ENCODE data around the gene CACNB2. TPM values are rescaled to one million over a fixed set of nuclear protein-coding genes. Genes with fewer than 3 reads are reported as not detected.

CACNB2 gene
- total and polyA plus RNA-seq, 10 of the 15 experiments (the other 5 are each of a cell fraction or from before 2014, with no cell fraction given) = 0.62 to 8.1 (median 1.2) TPM

DNA sequence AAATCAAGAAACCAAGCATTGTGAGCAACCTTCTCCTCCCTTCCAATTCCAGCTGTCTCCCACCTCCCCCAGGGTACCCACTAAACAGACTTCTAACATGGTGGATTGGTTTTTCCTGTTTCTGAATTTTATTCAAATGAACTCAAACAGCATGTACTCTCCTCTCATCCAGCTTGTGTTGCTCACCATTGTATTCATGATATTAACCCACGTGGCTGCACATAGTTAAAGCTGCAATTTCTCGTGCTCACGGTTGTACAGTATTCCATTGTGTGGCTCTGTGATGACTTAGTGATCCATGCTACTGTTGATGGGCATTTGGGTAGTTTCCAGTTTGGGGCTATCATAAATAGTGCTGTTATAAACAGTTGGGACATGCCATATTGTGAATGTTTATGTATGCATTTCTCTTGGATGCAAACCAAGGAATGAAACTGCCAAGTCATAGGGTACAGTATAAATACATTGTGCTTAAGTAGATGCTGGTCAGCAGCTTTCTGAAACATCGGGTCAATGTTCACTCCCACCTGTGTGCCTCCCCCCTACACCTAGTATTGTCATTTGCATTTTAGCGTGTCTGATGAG is 124.3 kb downstream of the CACNB2 start (continued):
- TF ChIP-seq, protein P1, sequence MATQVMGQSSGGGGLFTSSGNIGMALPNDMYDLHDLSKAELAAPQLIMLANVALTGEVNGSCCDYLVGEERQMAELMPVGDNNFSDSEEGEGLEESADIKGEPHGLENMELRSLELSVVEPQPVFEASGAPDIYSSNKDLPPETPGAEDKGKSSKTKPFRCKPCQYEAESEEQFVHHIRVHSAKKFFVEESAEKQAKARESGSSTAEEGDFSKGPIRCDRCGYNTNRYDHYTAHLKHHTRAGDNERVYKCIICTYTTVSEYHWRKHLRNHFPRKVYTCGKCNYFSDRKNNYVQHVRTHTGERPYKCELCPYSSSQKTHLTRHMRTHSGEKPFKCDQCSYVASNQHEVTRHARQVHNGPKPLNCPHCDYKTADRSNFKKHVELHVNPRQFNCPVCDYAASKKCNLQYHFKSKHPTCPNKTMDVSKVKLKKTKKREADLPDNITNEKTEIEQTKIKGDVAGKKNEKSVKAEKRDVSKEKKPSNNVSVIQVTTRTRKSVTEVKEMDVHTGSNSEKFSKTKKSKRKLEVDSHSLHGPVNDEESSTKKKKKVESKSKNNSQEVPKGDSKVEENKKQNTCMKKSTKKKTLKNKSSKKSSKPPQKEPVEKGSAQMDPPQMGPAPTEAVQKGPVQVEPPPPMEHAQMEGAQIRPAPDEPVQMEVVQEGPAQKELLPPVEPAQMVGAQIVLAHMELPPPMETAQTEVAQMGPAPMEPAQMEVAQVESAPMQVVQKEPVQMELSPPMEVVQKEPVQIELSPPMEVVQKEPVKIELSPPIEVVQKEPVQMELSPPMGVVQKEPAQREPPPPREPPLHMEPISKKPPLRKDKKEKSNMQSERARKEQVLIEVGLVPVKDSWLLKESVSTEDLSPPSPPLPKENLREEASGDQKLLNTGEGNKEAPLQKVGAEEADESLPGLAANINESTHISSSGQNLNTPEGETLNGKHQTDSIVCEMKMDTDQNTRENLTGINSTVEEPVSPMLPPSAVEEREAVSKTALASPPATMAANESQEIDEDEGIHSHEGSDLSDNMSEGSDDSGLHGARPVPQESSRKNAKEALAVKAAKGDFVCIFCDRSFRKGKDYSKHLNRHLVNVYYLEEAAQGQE (IDR thresholded peaks at IDR 0.05; ENCODE audit: low read depth, low read length) = no peak
- TF ChIP-seq, protein P2, sequence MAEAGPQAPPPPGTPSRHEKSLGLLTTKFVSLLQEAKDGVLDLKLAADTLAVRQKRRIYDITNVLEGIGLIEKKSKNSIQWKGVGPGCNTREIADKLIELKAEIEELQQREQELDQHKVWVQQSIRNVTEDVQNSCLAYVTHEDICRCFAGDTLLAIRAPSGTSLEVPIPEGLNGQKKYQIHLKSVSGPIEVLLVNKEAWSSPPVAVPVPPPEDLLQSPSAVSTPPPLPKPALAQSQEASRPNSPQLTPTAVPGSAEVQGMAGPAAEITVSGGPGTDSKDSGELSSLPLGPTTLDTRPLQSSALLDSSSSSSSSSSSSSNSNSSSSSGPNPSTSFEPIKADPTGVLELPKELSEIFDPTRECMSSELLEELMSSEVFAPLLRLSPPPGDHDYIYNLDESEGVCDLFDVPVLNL (IDR thresholded peaks at IDR 0.05; ENCODE audit: low read depth, low read length) = no peak
- TF ChIP-seq RB1 (IDR thresholded peaks at IDR 0.05; ENCODE audit: borderline replicate concordance) (no peak), STAT1 (conservative IDR thresholded peaks at IDR 0.05) (no peak), SMAD5 (IDR thresholded peaks at IDR 0.05; ENCODE audit: low read depth) (no peak)

DNA sequence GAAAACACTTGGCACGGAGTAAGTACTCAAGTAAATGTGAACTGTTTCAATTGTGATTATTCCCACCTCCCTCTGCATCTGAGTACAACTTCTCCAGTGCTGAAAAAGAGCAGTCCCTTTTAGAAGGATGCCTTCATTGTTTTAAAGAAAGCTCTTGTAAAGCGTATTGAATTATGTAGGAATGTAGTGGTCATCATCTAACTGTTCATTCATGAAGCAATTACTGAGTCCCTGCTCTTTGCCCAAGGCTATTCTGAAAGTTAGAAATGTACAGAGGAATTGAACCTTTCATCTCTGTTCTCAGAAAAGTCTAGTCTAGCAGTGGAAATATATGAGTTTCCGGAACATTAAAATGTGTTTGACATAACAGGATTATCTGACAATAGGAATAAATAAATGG is 127.8 kb downstream of the CACNB2 start:
- FAIRE-seq (no peak), ATAC-seq (no peak), DNase-seq (ENCODE audit: low read depth, low spot score) (no peak)
- CTCF ChIA-PET = no interaction called here
- Histone ChIP-seq H3K9me3 (replicated peaks; ENCODE audit: control insufficient read depth, insufficient read depth, low read length) (no peaks in the 10 kb centered on the region), H3K27ac (ENCODE audit: control insufficient read depth, insufficient read depth) (no peak overlapping the region), H3K4me3 (no peak overlapping the region), H3K36me3 (ENCODE audit: control insufficient read depth in 2 of 2, insufficient read depth in 2 of 2, low read length in 1 of 2) (no peaks in the 10 kb centered on the region), H3K79me2 (ENCODE audit: control insufficient read depth, insufficient read depth, low read length) (no peaks in the 10 kb centered on the region), H3K27me3 (replicated peaks in 1 of 2; ENCODE audit: control insufficient read depth in 2 of 2, insufficient read depth in 2 of 2, low read length in 1 of 2) (no peaks in the 10 kb centered on the region; a peak in 1 of 4 replicates), H4K20me1 (ENCODE audit: control insufficient read depth, insufficient read depth) (no peaks in the 10 kb centered on the region), H2AFZ (ENCODE audit: control insufficient read depth, low read depth, low read length) (no peak overlapping the region), H3K4me1 (ENCODE audit: control insufficient read depth, insufficient read depth, low read length) (no peaks in the 10 kb centered on the region), H3K9ac (ENCODE audit: control insufficient read depth, insufficient read depth, low read length) (no peak overlapping the region), H3K4me2 (ENCODE audit: control insufficient read depth, insufficient read depth) (no peak overlapping the region)
- no TSS peak for BruUV-seq (replicated peaks)
- in situ Hi-C loops (cut with MboI) (no loop called here), intact Hi-C loops (cut with micrococcal nuclease; ENCODE audit: unreplicated experiment) (no loop called here)
- POLR2A ChIA-PET = no interaction called here
- 45% methylated on average over 3 of the region's 3 CpGs for WGBS (ENCODE audit: insufficient coverage, insufficient replicate concordance, low lambda C conversion rate, missing lambda C conversion rate)
- RAD21 ChIA-PET (ENCODE audit: unreplicated experiment) = no interaction called here
- SMC1A ChIA-PET (ENCODE audit: uncharacterized antibody, unreplicated experiment) = no interaction called here
- TF ChIP-seq ZBED1 (IDR thresholded peaks at IDR 0.05; ENCODE audit: borderline replicate concordance) = no peak
- TF ChIP-seq ZNF274 (IDR thresholded peaks at IDR 0.05; ENCODE audit: insufficient read depth, insufficient read length) = no peak
- TF ChIP-seq TAF1 (IDR thresholded peaks at IDR 0.05; ENCODE audit: borderline replicate concordance, low read depth, low read length) = no peak
- no peak for TF ChIP-seq FOXM1 (IDR thresholded peaks at IDR 0.05; ENCODE audit: low read depth, low read length)
- TF ChIP-seq, protein P3, sequence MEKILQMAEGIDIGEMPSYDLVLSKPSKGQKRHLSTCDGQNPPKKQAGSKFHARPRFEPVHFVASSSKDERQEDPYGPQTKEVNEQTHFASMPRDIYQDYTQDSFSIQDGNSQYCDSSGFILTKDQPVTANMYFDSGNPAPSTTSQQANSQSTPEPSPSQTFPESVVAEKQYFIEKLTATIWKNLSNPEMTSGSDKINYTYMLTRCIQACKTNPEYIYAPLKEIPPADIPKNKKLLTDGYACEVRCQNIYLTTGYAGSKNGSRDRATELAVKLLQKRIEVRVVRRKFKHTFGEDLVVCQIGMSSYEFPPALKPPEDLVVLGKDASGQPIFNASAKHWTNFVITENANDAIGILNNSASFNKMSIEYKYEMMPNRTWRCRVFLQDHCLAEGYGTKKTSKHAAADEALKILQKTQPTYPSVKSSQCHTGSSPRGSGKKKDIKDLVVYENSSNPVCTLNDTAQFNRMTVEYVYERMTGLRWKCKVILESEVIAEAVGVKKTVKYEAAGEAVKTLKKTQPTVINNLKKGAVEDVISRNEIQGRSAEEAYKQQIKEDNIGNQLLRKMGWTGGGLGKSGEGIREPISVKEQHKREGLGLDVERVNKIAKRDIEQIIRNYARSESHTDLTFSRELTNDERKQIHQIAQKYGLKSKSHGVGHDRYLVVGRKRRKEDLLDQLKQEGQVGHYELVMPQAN (conservative IDR thresholded peaks at IDR 0.05) = no peak
- TF ChIP-seq TARDBP (IDR thresholded peaks at IDR 0.05; ENCODE audit: borderline replicate concordance) = no peak
- no peak for TF ChIP-seq SMARCA5 (IDR thresholded peaks at IDR 0.05)
- no peak for TF ChIP-seq GATAD2B (conservative IDR thresholded peaks at IDR 0.05; ENCODE audit: low read depth)
- TF ChIP-seq, protein P4, sequence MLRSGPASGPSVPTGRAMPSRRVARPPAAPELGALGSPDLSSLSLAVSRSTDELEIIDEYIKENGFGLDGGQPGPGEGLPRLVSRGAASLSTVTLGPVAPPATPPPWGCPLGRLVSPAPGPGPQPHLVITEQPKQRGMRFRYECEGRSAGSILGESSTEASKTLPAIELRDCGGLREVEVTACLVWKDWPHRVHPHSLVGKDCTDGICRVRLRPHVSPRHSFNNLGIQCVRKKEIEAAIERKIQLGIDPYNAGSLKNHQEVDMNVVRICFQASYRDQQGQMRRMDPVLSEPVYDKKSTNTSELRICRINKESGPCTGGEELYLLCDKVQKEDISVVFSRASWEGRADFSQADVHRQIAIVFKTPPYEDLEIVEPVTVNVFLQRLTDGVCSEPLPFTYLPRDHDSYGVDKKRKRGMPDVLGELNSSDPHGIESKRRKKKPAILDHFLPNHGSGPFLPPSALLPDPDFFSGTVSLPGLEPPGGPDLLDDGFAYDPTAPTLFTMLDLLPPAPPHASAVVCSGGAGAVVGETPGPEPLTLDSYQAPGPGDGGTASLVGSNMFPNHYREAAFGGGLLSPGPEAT (IDR thresholded peaks at IDR 0.05; ENCODE audit: low read depth) = no peak
- no peak for TF ChIP-seq TBL1XR1 (IDR thresholded peaks at IDR 0.05; ENCODE audit: low read depth, low read length)
- no peak for TF ChIP-seq ATF7 (IDR thresholded peaks at IDR 0.05; ENCODE audit: low read depth)
- no peak for TF ChIP-seq NBN (IDR thresholded peaks at IDR 0.05)

Data from GM12878 (cell line).